ENCODE results near the gene TBC1D5. TPM values are rescaled to one million over a fixed set of nuclear protein-coding genes. Genes with fewer than 3 reads are reported as not detected.

The TBC1D5 gene
- total RNA-seq, 2 donors from 2014 or later: 68.8 to 77.7 TPM

- H3K36me3 Mint-ChIP-seq (ENCODE audit: low read depth): no peaks in the 10 kb centered on the region
- H3K27me3 Mint-ChIP-seq (ENCODE audit: insufficient read depth): no peaks in the 10 kb centered on the region
- H3K4me3 Mint-ChIP-seq: no peak overlapping the region
- Histone ChIP-seq H3K9me3 (ENCODE audit: control insufficient read depth, low read length) (no peaks in the 10 kb centered on the region), H3K27me3 (ENCODE audit: control insufficient read depth, insufficient read depth, low read length, poor library complexity, severe bottlenecking) (no peaks in the 10 kb centered on the region), H3K27ac (ENCODE audit: low read depth, low read length) (no peak overlapping the region), H3K36me3 (ENCODE audit: control insufficient read depth, insufficient read depth, low read length) (no peaks in the 10 kb centered on the region), H3K9ac (ENCODE audit: extremely low read depth, low read length, poor library complexity, severe bottlenecking) (no peak overlapping the region), H3K4me1 (ENCODE audit: control insufficient read depth, insufficient read depth, low read length) (peaks cover 24% of the 10 kb centered on the region), H3K4me3 (ENCODE audit: low read length) (no peak overlapping the region)
- H3K9me3 Mint-ChIP-seq: no peaks in the 10 kb centered on the region
- no peak for DNase-seq
- TF ChIP-seq CTCF (conservative IDR thresholded peaks at IDR 0.05): no peak
- H3K4me1 Mint-ChIP-seq: peaks cover 61% of the 10 kb centered on the region
- peak overlapping the region; percentile 57 for H3K27ac Mint-ChIP-seq
Measured at GRCh38 chr3:17552351-17552750, 190.1 kb downstream of the TBC1D5 start.

GRCh38 chr3:17551895-17552294 lies 190.5 kb downstream of the TBC1D5 start:
- H3K4me3 Mint-ChIP-seq: no peak overlapping the region
- Histone ChIP-seq H3K36me3 (ENCODE audit: control insufficient read depth, insufficient read depth, low read length) (no peaks in the 10 kb centered on the region), H3K9me3 (ENCODE audit: control insufficient read depth, low read length) (no peaks in the 10 kb centered on the region), H3K27me3 (ENCODE audit: control insufficient read depth, insufficient read depth, low read length, poor library complexity, severe bottlenecking) (no peaks in the 10 kb centered on the region), H3K27ac (ENCODE audit: low read depth, low read length) (no peak overlapping the region), H3K9ac (ENCODE audit: extremely low read depth, low read length, poor library complexity, severe bottlenecking) (no peak overlapping the region), H3K4me3 (ENCODE audit: low read length) (no peak overlapping the region), H3K4me1 (ENCODE audit: control insufficient read depth, insufficient read depth, low read length) (peaks cover 24% of the 10 kb centered on the region)
- H3K27ac Mint-ChIP-seq: no peak overlapping the region
- H3K27me3 Mint-ChIP-seq (ENCODE audit: insufficient read depth): no peaks in the 10 kb centered on the region
- TF ChIP-seq CTCF (conservative IDR thresholded peaks at IDR 0.05): no peak
- no peaks in the 10 kb centered on the region for H3K9me3 Mint-ChIP-seq
- H3K4me1 Mint-ChIP-seq: peaks cover 65% of the 10 kb centered on the region
- WGBS, 2 experiments (ENCODE audit: insufficient coverage in 1 of 2, insufficient read length in 1 of 2): 100% methylated on average over 1 of the region's 1 CpG; no CpG with 5 or more reads in 1 of the 2 experiments
- H3K36me3 Mint-ChIP-seq (ENCODE audit: low read depth): no peaks in the 10 kb centered on the region
- no peak for DNase-seq

- H3K27me3 Mint-ChIP-seq (ENCODE audit: insufficient read depth): no peaks in the 10 kb centered on the region
- H3K27me3 ChIP-seq (ENCODE audit: control insufficient read depth, insufficient read depth, low read length, poor library complexity, severe bottlenecking): no peaks in the 10 kb centered on the region
Measured at GRCh38 chr3:17551333-17551732, 191.1 kb downstream of the TBC1D5 start.

More at GRCh38 chr3:17551333-17551732, 191.1 kb downstream of the TBC1D5 start:
- Histone ChIP-seq H3K4me3 (ENCODE audit: low read length) (no peak overlapping the region), H3K9ac (ENCODE audit: extremely low read depth, low read length, poor library complexity, severe bottlenecking) (no peak overlapping the region), H3K4me1 (ENCODE audit: control insufficient read depth, insufficient read depth, low read length) (peaks cover 24% of the 10 kb centered on the region), H3K27ac (ENCODE audit: low read depth, low read length) (no peak overlapping the region), H3K36me3 (ENCODE audit: control insufficient read depth, insufficient read depth, low read length) (no peaks in the 10 kb centered on the region), H3K9me3 (ENCODE audit: control insufficient read depth, low read length) (no peaks in the 10 kb centered on the region)
- no peak for DNase-seq
- no peak for TF ChIP-seq CTCF (conservative IDR thresholded peaks at IDR 0.05)
- WGBS, 2 experiments (ENCODE audit: insufficient coverage in 1 of 2, insufficient read length in 1 of 2): 91 to 92% methylated on average over 2 of the region's 2 CpGs
- H3K4me3 Mint-ChIP-seq: no peak overlapping the region
- H3K27ac Mint-ChIP-seq: no peak overlapping the region
- H3K9me3 Mint-ChIP-seq: no peaks in the 10 kb centered on the region
- H3K36me3 Mint-ChIP-seq (ENCODE audit: low read depth): no peaks in the 10 kb centered on the region
- peaks cover 68% of the 10 kb centered on the region for H3K4me1 Mint-ChIP-seq
